Forelimb muscle (tissue), 1 donor: ENCODE measurements around the gene UNC5A. TPM values are rescaled to one million over a fixed set of nuclear protein-coding genes. Genes with fewer than 3 reads are reported as not detected.

Experiments used
- DNase-seq: peaks from one replicate; pipeline ENCODE4 v3.0.0-alpha.2; 2013; ENCODE audit warnings: low read depth
- polyA plus RNA-seq: library from polyadenylated mRNA; unstranded; fragments of 120-200 nt; gene quantifications from one replicate; pipeline ENCODE4 v1.2.1, GENCODE V29; 2013; ENCODE audit not compliant: insufficient read length

UNC5A gene
- polyA plus RNA-seq, 1 donor, result 1.7 TPM

DNA sequence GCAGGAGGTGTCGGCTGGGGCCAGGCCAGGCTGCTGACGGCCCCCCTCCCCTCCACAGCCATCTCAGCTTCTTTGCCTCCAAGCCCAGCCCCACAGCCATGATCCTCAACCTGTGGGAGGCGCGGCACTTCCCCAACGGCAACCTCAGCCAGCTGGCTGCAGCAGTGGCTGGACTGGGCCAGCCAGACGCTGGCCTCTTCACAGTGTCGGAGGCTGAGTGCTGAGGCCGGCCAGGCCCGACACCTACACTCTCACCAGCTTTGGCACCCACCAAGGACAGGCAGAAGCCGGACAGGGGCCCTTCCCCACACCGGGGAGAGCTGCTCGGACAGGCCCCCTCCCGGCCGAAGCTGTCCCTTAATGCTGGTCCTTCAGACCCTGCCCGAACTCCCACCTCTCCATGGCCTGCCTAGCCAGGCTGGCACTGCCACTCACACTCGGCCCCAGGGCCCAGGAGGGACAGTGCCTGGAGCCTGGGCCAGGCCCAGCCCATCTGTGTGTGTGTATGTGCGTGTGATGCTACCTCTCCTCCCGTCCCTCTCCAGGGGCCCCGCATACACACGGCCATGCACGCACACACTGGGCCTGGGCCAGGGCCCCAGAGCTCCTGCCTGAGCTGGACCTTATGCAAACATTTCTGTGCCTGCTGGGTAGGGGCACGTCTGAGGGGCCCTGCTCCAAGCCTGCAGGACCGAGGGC is 69.5 kb downstream of the UNC5A start:
- no peak for DNase-seq

DNA sequence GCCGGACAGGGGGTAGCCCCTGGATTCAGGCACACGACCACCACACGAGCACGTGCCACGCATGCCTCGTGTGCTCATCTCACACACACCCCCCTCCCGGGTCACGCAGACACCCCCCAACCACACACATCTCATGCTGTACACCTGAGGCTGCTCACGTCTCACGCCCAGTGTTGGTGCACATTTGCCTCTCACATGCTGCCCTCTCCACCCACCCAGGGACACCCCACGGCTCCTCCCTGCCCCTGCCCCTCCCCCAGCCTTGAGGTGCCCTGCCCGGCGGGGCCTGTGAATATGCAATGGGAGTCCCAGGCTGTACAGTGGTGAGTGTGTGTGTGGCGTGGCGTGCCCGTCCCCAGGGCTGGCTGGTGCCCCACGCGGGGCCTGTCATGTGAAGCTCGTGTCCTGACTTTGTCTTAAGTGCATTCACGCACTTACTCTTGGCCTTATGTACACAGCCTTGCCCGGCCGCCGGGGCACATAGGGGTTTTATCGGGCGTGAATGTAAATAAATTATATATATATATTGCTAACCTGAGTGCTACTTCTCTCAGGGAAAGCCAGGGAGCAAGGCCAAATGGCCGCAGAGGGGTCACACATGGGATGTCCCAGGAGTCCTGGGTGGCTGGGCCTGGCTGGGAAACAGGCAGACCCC is 70.1 kb downstream of the UNC5A start:
- DNase-seq, result no peak

DNA sequence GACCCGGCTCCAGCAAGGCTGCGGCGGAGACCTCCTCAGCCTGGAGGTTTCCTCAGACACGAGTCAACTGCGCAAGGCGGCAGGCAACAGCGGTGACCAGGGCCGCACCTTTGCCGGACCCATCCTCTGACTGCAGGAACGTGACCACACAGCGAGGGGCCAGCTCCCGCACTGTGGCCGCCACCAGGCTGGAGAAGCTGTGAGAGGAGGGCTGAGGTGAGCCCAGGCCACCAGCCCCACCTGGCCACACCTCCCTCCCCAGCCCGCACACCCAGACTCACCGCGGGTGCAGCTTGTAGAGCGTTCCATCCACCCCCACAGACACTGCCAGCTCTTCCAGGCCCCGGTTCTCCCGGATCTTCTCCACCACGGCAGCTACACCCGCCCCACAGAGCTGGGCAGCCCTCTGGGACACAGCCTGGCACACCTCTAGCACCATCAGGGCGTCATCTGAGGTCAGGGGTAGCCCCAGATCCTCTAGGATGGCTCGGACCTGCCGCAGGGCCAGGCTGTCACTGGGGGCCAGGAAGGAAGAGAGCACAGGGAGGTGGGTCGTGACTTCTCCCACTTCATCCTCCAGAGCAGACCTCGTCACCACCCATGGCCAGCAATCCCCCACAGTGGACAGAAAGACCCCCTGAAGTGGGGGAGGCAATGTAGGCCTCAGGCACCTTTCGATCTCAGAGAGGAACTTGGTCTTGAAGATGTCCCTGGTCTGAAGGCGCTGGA is 70.8 kb downstream of the UNC5A start:
- DNase-seq, result no peak

DNA sequence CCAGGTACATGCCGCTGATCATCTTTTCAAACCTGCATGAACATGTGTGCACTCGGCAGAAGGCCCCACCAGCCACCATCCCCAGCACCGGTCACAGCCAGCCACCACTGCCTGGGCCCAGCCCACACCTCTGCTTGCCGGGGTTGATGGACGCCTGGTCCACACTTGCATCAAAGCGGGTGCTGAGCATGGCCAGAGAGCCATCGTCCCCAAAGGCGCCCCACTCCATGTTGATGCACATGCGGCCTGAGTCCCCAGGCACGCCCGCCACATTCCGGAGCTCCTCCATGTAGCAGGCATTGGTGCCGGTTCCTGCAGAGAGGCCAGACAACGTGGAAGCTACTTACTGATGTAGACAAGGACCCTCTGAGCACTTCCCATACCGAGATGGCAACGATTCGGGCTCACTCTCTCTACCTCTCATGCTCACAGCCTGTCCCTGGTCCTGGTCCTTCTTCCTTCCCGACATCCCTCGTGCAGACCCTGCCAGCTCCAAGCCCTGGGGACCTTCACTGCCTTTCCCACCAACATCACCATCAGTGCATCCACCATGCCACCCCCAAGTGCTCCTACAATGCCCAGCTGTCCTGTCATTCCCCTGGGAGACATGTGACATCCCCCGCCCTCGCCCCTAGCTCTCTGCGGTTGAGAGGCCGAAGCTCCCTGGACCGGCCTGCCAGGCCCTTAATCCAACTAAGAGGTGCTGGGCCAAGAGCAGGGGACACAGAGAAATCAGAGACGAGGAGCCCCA is 71.6 kb downstream of the UNC5A start:
- DNase-seq, result no peak

DNA sequence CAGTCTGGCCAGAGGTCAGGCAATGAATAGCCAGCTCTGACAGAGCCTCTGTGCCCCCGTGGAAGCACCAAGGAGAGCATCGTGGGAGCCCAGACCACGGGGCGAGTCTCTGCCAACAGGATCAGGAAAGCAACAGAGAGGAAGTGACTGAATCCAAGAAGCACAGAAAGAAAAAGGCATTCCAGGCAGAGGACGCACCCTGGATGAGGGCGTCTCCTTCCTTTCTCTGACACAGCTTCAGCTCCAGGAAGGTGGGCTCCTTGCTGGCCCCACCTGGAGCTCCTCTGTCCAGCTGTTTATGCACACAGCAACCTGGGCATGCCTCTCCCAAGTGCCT is 72.2 kb downstream of the UNC5A start:
- no peak for DNase-seq

DNA sequence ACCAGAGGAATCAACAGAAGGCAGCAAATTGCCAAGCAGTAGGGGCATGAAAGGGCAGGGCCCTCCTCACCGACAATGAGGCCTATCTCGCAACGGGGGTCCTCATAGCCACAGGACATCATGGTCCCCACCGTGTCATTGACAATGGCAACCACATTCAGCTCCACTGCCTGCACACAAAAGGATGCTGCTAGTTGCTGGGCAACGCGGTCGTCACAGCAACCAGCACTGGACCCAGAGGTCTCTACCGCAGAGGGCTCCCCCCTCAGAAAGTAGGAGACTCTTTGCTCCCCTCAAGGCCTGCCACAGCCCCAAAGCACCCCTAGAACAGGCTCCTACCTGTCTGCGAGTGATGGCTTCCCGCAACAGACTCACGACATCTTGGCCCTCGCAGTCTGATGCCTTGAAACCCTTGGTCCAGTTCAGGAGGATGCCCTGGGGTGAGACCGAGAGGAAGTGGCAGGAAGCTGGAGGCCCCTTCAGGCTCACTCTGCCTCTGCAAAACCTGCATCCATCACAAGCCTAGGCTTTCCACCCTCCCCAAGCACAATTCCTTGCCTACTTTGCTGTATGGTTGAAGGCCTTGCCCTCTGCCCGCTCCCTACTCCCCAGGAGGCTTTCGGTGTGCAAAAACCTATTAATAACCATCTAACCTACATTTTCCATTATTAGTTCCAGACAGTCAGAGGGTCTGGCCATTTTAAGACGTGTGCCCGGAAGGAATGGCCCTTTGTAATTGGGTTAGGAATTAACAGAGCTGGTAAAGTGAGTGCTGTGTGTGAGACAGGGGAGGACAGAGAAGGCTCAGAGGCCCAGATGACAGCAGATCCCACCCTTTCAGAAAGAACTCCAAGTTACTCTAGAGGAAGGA is 73.6 kb downstream of the UNC5A start:
- no peak for DNase-seq

DNA sequence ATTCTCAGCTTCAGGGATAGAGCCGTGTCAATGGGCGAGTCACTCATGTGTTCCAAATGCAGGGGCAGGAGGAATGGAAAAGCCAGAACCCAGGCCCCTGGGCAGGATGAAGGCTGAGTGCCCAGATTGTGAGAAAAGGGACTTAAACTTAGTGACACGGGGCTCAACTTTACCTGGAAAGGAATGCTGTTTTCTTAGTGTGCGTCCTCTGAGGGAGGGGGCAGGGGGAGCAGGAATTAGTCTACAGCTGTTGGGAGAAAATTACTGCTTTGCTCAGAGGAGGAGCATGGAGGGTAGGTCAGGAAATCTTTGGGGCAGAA is 74.2 kb downstream of the UNC5A start:
- no peak for DNase-seq

DNA sequence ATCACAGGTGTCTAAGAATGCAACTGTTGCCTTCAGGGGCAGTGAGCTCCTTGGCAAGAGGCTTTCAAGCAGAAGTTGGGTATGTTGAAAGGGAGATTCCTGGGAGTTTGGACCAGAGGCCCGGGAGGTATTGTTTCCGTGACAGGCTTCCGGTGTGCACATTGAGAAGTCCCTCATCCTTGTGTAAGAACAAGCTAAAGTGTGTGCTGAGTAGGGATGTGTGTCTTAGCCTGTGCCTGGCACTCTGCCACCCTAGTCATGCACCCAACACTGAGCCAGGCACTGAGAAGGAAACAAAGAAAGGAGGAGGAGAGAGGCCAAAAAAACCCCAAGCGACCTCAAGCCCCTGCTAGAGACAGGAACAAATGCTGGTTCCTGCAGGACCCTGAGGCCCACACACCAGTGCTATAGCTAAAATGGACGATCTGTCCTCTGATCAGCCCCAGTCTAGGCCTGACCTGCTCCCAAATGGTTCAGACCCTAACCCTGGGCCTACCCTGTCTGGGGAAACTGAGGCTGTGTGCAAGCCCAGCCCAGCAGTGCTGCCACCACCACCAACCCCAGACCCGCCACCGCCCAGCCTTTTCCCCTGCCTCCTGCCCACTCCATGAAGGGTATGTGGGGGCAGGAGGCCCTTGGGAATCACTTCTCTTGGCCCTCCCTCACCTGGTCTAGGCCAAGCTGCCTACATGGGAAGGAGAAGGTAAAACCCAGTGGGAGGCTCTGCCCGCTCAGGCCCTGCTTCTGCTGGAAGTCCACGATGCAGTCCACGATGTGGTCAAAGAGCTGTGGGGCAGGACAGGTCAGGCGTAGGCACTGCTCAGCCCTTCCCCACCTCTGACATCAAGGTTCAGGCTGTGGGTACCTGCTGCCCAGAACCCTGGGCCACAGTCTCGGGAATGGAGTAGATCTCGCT is 76.2 kb downstream of the UNC5A start:
- DNase-seq, result no peak

DNA sequence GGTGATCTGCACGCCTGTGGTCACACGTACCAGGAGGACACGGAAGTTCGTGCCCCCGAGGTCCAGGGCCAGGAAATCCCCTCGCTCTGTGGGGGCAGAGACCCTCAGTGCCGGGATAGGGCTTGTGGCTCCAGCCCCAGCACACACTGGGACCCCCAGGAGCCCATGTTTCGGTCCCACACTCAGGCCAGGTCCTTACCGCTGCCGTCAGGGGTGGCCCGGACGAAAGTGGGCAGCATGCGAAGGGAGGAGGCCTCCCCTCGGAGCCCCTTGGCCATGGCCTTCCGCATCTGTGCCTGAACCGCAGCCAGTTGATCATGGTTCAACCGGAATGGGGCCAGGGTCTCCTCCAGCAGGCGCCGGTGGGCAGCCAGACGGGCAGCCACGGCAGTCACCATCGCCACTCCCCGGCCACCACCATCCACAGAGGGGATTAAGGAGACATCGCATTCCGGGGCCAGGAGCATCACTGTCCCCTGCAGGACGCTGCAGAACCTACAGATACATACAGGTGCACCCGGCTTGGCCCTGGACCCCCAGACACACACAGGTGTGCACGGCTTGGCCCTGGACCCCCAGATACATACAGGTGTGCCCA is 77.0 kb downstream of the UNC5A start:
- DNase-seq, result no peak

DNA sequence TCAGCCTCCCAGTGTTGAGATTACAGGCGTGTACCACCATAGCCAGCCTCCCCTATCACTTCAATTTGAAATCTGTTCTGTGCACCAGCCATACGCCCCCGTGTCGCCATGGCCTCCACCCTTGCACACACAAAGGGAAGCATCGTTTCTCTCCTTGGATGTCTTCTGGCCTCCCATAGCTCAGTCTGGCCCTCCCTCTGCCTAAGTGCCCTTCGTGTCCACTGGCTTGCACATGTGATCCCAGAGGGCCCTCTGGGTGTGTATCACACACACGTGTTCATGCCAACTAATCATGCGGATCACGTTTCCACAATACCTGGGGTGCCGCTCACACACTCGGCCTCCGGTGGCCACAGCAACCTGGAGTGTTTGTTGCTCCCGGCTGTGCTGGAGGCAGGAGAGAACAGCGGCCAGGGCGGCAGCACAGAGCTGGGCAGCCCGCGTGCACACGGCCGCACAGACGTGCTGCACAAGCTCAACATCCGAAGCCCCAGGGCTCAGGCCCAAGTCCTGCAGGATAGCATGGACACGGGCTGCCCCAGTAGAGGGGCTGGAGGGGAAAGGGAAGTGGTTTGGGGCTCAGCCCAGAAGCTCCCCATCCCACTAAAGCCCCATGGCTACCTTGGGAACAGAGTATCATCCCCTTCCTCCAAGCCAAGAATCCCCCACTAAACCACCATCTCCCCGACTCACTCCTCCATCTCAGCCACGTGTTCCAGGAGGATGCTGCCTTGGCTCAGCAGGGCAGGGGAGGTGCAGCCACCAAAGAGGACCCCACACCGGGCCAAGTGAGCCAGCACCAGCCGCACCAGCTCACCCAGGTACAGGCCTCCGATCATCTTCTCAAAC is 77.9 kb downstream of the UNC5A start:
- DNase-seq, result no peak

DNA sequence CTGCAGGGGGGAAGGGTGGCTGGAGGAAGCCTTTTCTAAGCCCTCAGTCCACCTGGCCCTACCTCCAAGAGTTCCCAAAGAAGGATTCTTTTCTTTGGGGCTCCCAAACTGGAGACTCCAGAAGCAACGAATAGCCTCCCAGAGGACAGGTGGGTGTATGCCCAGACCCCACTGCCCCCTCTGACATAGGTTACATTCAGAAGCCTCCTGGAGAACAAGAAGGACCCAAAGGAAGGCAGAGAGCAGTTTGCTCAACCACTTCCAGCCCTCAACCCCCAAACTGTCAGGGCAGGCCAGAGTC is 78.5 kb downstream of the UNC5A start:
- no peak for DNase-seq

DNA sequence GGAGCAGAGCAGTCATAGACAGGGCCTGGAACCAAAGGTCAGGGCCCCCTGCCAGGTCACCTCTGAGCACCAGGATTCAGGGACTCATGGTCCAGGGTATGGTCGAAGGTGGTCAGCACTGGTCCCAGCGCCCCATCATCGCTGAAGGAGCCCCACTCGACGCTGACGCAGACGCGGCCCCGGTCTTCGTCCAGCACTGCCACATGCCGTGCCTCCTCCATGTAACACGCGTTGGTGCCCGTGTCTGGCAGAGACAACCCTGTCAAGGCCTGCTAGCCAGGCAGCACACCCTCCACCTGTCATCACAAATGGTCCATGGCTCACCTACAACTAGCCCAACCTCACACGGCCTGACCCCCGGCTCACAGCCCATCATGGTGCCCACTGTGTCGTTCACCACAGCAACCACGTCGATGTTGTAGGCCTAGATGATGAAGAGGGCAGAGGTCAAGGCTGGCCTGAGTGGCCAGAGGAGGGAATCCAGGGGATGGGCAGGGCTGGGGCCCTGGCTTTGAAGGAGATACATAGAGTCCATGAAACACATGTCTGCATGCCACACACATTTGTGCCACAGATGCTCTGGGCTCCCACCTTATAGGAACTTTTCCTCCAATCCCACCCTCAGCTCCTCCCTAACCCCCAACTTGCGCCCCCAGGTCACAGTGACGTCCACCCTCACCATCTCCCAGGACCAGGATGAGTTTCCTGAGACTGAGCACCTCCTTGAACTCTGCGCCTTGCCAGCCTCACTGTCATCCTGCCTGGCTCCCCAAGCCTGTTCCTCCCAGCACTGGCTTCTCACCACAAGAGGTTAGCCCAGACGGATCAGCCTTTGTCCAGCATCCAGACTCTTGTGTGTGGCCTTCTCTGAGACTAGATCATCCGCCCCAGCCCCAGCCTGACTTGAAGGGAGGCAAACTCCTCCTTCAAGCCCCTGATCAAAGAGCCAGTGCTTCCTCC is 79.2 kb downstream of the UNC5A start:
- no peak for DNase-seq

DNA sequence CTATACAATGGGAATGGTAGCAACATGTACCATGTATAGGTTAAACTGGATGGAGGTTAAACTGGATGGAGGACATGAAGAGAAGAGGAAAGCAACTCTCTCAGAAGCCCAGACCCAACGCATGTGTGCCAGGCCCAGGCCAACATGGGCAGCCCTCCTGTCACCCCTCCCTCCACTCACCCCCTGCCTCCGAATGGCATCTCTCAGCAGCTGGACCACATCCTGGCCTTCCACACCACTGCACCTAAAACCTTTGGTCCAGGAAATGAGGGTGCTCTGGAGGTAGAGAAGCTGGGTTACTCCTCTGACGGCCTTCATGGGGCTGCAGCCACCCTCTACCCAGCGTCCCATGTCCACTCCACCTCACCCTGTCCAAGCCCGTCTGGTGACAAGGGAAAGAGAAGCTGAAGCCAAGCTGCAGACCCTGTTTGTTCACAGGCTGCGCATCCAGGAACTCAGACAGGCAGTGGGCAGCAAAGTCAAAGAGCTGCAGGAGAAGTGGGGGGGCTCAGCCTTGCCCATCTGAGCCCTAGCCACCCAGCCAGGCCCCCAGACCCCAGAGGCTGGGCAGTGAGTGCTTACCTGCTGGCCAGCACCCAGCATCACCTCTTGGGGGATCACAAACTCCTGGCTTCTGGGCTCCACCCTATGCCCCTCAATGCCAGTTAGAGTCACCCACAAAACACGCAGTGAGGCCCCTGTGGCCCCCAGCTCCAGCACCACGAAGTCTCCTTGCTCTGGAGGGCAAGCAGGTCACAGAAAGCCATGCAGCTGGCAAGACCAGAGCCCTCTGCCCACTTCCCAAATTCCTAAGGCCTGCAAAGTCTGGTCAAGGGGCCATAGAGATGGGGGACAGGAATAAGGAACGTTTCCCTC is 80.3 kb downstream of the UNC5A start:
- no peak for DNase-seq

DNA sequence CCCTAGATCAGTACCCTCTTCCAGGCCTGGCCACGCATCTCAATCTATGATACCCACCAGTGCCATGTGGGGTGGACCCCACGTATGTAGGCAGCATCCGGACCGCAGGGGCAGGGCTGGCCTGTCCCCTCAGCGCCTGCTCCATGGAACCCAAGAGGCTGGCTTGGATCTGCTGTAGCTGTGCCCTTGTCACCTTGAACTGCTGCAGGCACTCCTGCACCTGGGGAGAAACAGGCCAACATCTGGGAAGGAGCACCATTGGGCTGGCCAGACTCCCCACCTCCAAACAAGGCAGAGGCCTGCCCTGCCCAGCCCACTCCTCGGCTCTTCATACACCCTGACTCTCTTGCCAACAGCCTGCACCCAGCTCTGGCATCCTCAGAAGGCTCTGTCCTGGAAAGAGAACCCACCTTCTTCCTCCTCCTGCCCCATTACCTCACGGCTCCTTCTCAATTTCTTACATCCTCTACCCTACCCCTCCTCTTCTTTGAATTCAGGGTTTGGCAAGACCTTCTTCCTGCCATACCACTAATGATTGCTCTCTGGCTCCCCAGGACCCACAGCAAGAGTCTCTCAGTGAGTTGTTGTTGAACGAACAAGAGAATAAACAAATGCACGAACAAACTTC is 81.1 kb downstream of the UNC5A start:
- DNase-seq, result no peak

DNA sequence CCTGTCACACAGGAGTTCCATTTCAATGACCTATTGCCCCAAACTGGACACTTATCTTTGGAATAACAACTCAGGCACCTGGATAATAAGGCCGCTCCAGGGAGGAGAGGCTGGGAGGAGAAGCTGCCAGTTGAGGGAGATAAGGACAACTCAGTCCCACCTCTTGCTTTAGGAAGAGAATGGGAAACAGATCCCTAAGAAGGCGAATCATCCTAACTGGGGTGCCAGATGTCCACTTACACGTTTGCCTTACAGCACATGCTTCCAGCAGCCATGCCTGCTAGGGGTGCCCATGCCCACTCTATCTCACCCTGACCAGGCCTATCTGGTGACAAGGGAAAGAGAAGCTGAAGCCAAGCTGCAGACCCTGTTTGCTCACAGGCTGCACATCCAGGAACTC is 82.3 kb downstream of the UNC5A start:
- no peak for DNase-seq

DNA sequence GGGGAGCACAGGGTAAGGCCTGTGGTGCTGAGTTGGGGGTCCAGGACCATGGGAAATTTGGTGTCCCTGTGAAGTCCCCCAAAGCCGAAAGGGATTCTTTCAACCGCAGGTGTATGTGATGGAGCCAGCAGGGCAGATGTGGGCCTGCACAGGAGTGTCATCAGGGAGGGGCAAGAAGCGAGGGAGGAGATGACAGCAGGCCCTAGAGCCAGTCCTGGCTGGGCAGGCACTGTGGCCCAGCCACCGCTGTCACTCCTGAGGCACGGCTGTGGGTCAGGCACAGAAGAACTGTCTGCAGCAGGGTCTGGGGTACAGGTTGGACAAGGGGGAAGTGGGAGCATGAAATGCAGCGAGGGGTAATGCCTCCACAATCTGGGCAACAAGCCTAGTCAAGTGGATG is 83.9 kb downstream of the UNC5A start:
- DNase-seq, result no peak

DNA sequence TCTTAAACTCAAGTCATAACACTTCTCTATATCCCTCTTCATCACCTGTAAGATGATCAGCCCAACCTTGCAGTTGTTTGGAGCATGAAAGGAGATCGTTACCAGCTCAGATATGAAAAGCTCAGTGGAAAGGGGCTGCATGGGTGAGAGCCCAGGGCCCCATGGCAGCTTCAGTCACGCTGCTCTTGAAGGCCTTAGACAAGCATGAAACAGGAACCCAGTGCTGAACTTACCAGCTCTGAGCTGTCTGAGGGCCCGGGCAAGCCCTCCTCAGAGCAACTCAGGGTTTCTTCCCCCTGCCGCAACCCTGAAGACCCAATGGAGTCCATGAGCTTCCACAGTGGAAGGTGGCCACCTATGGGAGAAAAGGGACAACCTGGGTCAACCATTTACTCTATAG is 85.5 kb downstream of the UNC5A start:
- no peak for DNase-seq
